ENCODE results near the gene SLC12A5. TPM values are rescaled to one million over a fixed set of nuclear protein-coding genes. Genes with fewer than 3 reads are reported as not detected.
A peak's percentile ranks its signal among the peaks of the same experiment; 100 is the strongest.

Gene SLC12A5
- total and polyA plus RNA-seq, 2 donors (not counting 1 experiment from before 2014, with no cell fraction given) = 0.32 TPM; not detected in 1

- H3K4me3 ChIP-seq (ENCODE audit: control extremely low read depth in 1 of 5, extremely low read depth in 1 of 5, insufficient read depth in 1 of 5, low read depth in 2 of 5, low read length in 4 of 5) = peak overlapping the region in 3 of 5 experiments; percentile 26 to 30 (median 27)
- peaks cover 59% of the 10 kb centered on the region for H4K20me1 ChIP-seq (ENCODE audit: control insufficient read depth, insufficient read depth, low read length, poor library complexity, severe bottlenecking)
- H3K79me2 ChIP-seq (ENCODE audit: control insufficient read depth, insufficient read depth, low read length) = no peaks in the 10 kb centered on the region
- peaks cover 39 to 44% of the 10 kb centered on the region in 2 donors for H3K4me1 ChIP-seq (ENCODE audit: control insufficient read depth in 2 of 2, insufficient read depth in 2 of 2, low read length in 2 of 2)
- H3K4me2 ChIP-seq (replicated peaks; ENCODE audit: low read depth, low read length, poor library complexity, severe bottlenecking) = peak overlapping the region; percentile 76
- POLR2A ChIA-PET = no interaction called here
- Mint-ChIP-seq H3K4me1 (peaks cover 41% of the 10 kb centered on the region), H3K9me3 (ENCODE audit: insufficient read depth) (no peaks in the 10 kb centered on the region), H3K4me3 (peak overlapping the region; percentile 74), H3K27ac (no peak overlapping the region), H3K27me3 (peaks cover 32% of the 10 kb centered on the region)
- peak; percentile 51 for DNase-seq
- peaks cover 0 to 26% (median 0%) of the 10 kb centered on the region in 3 donors for H3K9me3 ChIP-seq (ENCODE audit: control extremely low read depth in 1 of 3, control insufficient read depth in 2 of 3, insufficient read depth in 1 of 3, low read length in 2 of 3)
- peaks cover 0 to 42% (median 9%) of the 10 kb centered on the region in 4 experiments for H3K27me3 ChIP-seq (replicated peaks in 1 of 4; ENCODE audit: control extremely low read depth in 1 of 4, control insufficient read depth in 3 of 4, insufficient read depth in 4 of 4, low read length in 3 of 4)
- H3K9ac ChIP-seq (ENCODE audit: low read length) = peak overlapping the region; percentile 29
- CTCF ChIA-PET = interaction anchor here (0.7 to 1.5 kb wide), 2 partner anchors 35 to 72 kb away, joined by 3 to 7 read pairs; no protein-coding TSS in a partner anchor
- H3K27ac ChIP-seq (ENCODE audit: low read length in 2 of 2) = no peak overlapping the region
- H3K36me3 ChIP-seq (replicated peaks in 1 of 2; ENCODE audit: control extremely low read depth in 1 of 2, control insufficient read depth in 1 of 2, extremely low read depth in 1 of 2, insufficient read depth in 2 of 2, low read length in 1 of 2) = peaks cover 0 to 22% of the 10 kb centered on the region in 2 experiments
- peak; percentile 13 for TF ChIP-seq CTCF (IDR thresholded peaks at IDR 0.05)
- TF ChIP-seq EZH2 (IDR thresholded peaks at IDR 0.05; ENCODE audit: borderline replicate concordance, insufficient read depth, low read depth, low read length, poor library complexity, severe bottlenecking) = no peak
- peak; percentile 46 for ATAC-seq (ENCODE audit: low read depth)
- WGBS (ENCODE audit: insufficient coverage) = 9% methylated on average over 64 of the region's 66 CpGs
- intact Hi-C loops (cut with micrococcal nuclease) = no loop called here
- H2AFZ ChIP-seq (ENCODE audit: insufficient read depth, low read depth, low read length, poor library complexity, severe bottlenecking) = peak overlapping the region; percentile 24
These were observed 29.0 kb downstream of the SLC12A5 start for GRCh38 chr20:46057856-46058598.
